HEK293T (cell line): ENCODE results near the gene GH1.

ENCODE experiments used
- ARNT ChIP-seq: fragments of 450-650 bp; IDR thresholded peaks from 2 replicates; pipeline ENCODE4 v1.6.1; 2017; ENCODE audit warnings: mild to moderate bottlenecking
- BHLHE40 ChIP-seq: fragments of 450-650 bp; IDR thresholded peaks from 2 replicates; pipeline ENCODE4 v1.6.1; 2016; ENCODE audit warnings: mild to moderate bottlenecking, moderate library complexity, borderline replicate concordance
- ELF4 ChIP-seq: fragments of 450-650 bp; IDR thresholded peaks from 2 replicates; pipeline ENCODE4 v1.6.1; 2017; ENCODE audit warnings: antibody characterized with exemption
- FOXA1 ChIP-seq: fragments of 450-650 bp; IDR thresholded peaks from 2 replicates; pipeline ENCODE4 v1.6.1; 2016; ENCODE audit warnings: mild to moderate bottlenecking
- FOXK2 ChIP-seq: fragments of 450-650 bp; IDR thresholded peaks from 2 replicates; pipeline ENCODE4 v1.6.1; 2016; ENCODE audit warnings: mild to moderate bottlenecking
- L3MBTL2 ChIP-seq: fragments of 450-650 bp; conservative IDR thresholded peaks from 2 replicates; pipeline ENCODE4 v1.6.1; 2016; ENCODE audit warnings: mild to moderate bottlenecking
- SP1 ChIP-seq: fragments of 450-650 bp; IDR thresholded peaks from 2 replicates; pipeline ENCODE4 v1.6.1; 2017
- SUZ12 ChIP-seq: fragments of 450-650 bp; IDR thresholded peaks from 2 replicates; pipeline ENCODE4 v1.6.1; 2016; ENCODE audit warnings: mild to moderate bottlenecking
- TARDBP ChIP-seq: fragments of 450-650 bp; IDR thresholded peaks from 2 replicates; pipeline ENCODE4 v1.6.1; 2016
- TF ChIP-seq, protein P1 (sequence below): fragments of 450-650 bp; IDR thresholded peaks from 2 replicates; pipeline ENCODE4 v1.6.1; 2016

DNA sequence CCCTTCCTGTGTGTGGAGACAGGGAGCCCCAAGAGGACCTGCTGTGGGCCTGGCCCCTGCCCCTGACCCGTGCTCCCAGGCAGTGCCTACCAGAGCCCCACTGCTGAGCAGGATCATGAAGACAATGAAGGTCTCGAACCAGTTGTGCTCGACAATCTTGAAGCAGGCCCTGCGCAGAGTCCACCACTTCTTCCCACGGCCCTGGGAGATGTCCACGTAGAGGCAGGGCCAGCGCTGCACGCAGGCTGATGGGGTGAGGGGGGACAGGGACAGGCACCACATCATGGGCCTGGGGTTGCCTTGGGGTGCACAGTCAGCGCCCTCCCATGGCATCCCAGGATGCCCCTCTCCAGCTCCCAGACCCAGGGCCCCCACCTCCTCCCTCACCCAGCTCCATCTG is 29.9 kb upstream of the GH1 start:
- TF ChIP-seq TARDBP (no peak), L3MBTL2 (no peak), FOXK2 (no peak), BHLHE40 (no peak), ARNT (no peak), ELF4 (no peak), SUZ12 (no peak), FOXA1 (no peak), SP1 (no peak)
- TF ChIP-seq, protein P1, sequence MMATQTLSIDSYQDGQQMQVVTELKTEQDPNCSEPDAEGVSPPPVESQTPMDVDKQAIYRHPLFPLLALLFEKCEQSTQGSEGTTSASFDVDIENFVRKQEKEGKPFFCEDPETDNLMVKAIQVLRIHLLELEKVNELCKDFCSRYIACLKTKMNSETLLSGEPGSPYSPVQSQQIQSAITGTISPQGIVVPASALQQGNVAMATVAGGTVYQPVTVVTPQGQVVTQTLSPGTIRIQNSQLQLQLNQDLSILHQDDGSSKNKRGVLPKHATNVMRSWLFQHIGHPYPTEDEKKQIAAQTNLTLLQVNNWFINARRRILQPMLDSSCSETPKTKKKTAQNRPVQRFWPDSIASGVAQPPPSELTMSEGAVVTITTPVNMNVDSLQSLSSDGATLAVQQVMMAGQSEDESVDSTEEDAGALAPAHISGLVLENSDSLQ: no peak
